DND-41 (cell line): ENCODE measurements around the gene PPIF.

Source experiments
- ATAC-seq: fragments of 200-7000 bp; cut with Tn5 transposase; 3 replicates; pipeline ENCODE4 v1.9.1; 2021; ENCODE audit warnings: low read depth; ENCODE audit not compliant: insufficient read depth
- DNase-seq: peaks from one replicate; pipeline ENCODE4 v3.0.0-alpha.2; 2020
- H2AFZ ChIP-seq: 2 replicates; pipeline ENCODE4 v1.6.0; 2012; ENCODE audit warnings: low read depth, low read length
- H3K27ac ChIP-seq: 2 replicates; pipeline ENCODE4 v1.5.1; 2012; ENCODE audit warnings: low read length, inconsistent platforms
- H3K27me3 ChIP-seq: fragments of 200-600 bp; sonication (generic); 2 replicates; pipeline ENCODE4 v1.6.0; 2012; ENCODE audit warnings: low read length, mild to moderate bottlenecking, inconsistent platforms; ENCODE audit not compliant: insufficient read depth, poor library complexity
- H3K36me3 ChIP-seq: 2 replicates; pipeline ENCODE4 v1.5.1; 2012; ENCODE audit warnings: low read length, inconsistent platforms; ENCODE audit not compliant: insufficient read depth
- H3K4me1 ChIP-seq: 2 replicates; pipeline ENCODE4 v1.5.1; 2012; ENCODE audit warnings: mild to moderate bottlenecking, low read length; ENCODE audit not compliant: insufficient read depth
- H3K4me2 ChIP-seq: 2 replicates; pipeline ENCODE4 v1.6.0; 2012; ENCODE audit warnings: mild to moderate bottlenecking, moderate library complexity, low read length, inconsistent platforms; ENCODE audit not compliant: insufficient read depth
- H3K4me3 ChIP-seq, 2 experiments: fragments of 200-600 bp in 1 of 2; shearing (Covaris generic) in 1 of 2; 2 replicates each; pipeline ENCODE4 v1.5.1; 2012 to 2016; ENCODE audit warnings: inconsistent platforms in 2 of 2, low read length in 2 of 2, mild to moderate bottlenecking in 2 of 2, low read depth in 1 of 2, moderate library complexity in 1 of 2
- H3K79me2 ChIP-seq: 2 replicates; pipeline ENCODE4 v1.6.0; 2012; ENCODE audit warnings: low read length, inconsistent platforms; ENCODE audit not compliant: insufficient read depth
- H3K9ac ChIP-seq: 2 replicates; pipeline ENCODE4 v1.6.0; 2012; ENCODE audit warnings: low read depth, mild to moderate bottlenecking, inconsistent platforms, low read length, moderate library complexity
- H3K9me3 ChIP-seq: 2 replicates; pipeline ENCODE4 v1.5.1; 2012; ENCODE audit warnings: low read length, moderate library complexity, mild to moderate bottlenecking, inconsistent platforms; ENCODE audit not compliant: insufficient read depth, severe bottlenecking
- H4K20me1 ChIP-seq: 2 replicates; pipeline ENCODE4 v1.6.0; 2012; ENCODE audit warnings: low read length; ENCODE audit not compliant: insufficient read depth
- EZH2 ChIP-seq: IDR thresholded peaks from 3 replicates; pipeline ENCODE4 v1.6.1; 2012; ENCODE audit warnings: borderline replicate concordance, low read depth, mild to moderate bottlenecking, moderate library complexity, low read length, inconsistent platforms; ENCODE audit not compliant: severe bottlenecking
- TF ChIP-seq, protein P1 (sequence below): IDR thresholded peaks from 2 replicates; pipeline ENCODE4 v1.5.1; 2012; ENCODE audit warnings: borderline replicate concordance, low read length, moderate library complexity, mild to moderate bottlenecking; ENCODE audit not compliant: poor library complexity, severe bottlenecking; ENCODE audit errors: extremely low read depth

Gene PPIF

DNA sequence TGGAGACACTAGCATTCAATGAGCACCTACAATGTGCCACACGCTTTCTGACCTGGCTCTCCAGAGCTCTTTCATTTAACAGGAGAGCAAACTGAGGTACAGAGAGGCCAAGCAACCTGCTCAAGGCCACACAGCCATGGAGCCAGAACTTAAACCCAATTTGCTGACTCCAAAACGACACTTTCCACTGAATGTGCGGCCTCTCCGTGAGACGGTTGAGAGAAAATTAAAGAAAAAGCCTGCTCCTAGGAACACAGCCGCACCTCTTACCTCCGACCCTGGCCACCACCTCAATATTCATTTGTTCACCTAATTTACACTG, 55.3 kb downstream of the PPIF start:
- H3K27me3 ChIP-seq: no peaks in the 10 kb centered on the region
- no peak overlapping the region for H3K4me2 ChIP-seq
- no peaks in the 10 kb centered on the region for H3K79me2 ChIP-seq
- ATAC-seq (no peak), DNase-seq (no peak)
- no peak overlapping the region for H2AFZ ChIP-seq
- no peak overlapping the region for H3K27ac ChIP-seq
- no peak overlapping the region for H3K9ac ChIP-seq
- no peak overlapping the region for H3K4me3 ChIP-seq
- TF ChIP-seq, protein P1, sequence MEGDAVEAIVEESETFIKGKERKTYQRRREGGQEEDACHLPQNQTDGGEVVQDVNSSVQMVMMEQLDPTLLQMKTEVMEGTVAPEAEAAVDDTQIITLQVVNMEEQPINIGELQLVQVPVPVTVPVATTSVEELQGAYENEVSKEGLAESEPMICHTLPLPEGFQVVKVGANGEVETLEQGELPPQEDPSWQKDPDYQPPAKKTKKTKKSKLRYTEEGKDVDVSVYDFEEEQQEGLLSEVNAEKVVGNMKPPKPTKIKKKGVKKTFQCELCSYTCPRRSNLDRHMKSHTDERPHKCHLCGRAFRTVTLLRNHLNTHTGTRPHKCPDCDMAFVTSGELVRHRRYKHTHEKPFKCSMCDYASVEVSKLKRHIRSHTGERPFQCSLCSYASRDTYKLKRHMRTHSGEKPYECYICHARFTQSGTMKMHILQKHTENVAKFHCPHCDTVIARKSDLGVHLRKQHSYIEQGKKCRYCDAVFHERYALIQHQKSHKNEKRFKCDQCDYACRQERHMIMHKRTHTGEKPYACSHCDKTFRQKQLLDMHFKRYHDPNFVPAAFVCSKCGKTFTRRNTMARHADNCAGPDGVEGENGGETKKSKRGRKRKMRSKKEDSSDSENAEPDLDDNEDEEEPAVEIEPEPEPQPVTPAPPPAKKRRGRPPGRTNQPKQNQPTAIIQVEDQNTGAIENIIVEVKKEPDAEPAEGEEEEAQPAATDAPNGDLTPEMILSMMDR: no peak
- TF ChIP-seq EZH2: no peak
- H4K20me1 ChIP-seq: peaks cover 8% of the 10 kb centered on the region
- H3K4me1 ChIP-seq: no peaks in the 10 kb centered on the region
- H3K9me3 ChIP-seq: no peaks in the 10 kb centered on the region
- no peaks in the 10 kb centered on the region for H3K36me3 ChIP-seq

DNA sequence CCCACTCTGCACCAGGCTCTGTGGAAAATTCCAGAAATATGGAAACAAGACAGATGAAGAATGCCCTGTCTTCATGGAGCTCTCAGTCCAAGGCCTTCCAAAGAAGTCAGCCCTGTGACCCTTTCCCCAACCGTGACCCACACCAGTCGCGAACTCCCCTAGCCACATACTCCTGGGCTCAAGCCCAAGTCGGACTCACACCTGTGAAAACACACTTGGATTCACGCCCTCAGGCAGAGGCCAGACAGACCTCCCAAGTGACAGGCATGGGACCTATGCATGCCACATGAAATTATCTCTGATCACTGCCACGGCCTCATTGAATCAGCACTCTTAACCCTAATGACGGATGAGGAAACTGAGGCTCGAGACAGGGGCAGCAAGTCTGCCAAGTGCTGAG, 55.7 kb downstream of the PPIF start:
- no peak overlapping the region for H3K4me2 ChIP-seq
- DNase-seq (no peak), ATAC-seq (no peak)
- no peak for TF ChIP-seq EZH2
- H3K79me2 ChIP-seq: no peaks in the 10 kb centered on the region
- H3K27me3 ChIP-seq: no peaks in the 10 kb centered on the region
- H2AFZ ChIP-seq: no peak overlapping the region
- H3K4me3 ChIP-seq: no peak overlapping the region
- H4K20me1 ChIP-seq: peaks cover 7% of the 10 kb centered on the region
- H3K36me3 ChIP-seq: no peaks in the 10 kb centered on the region
- H3K27ac ChIP-seq: no peak overlapping the region
- no peaks in the 10 kb centered on the region for H3K9me3 ChIP-seq
- H3K9ac ChIP-seq: no peak overlapping the region
- no peaks in the 10 kb centered on the region for H3K4me1 ChIP-seq

DNA sequence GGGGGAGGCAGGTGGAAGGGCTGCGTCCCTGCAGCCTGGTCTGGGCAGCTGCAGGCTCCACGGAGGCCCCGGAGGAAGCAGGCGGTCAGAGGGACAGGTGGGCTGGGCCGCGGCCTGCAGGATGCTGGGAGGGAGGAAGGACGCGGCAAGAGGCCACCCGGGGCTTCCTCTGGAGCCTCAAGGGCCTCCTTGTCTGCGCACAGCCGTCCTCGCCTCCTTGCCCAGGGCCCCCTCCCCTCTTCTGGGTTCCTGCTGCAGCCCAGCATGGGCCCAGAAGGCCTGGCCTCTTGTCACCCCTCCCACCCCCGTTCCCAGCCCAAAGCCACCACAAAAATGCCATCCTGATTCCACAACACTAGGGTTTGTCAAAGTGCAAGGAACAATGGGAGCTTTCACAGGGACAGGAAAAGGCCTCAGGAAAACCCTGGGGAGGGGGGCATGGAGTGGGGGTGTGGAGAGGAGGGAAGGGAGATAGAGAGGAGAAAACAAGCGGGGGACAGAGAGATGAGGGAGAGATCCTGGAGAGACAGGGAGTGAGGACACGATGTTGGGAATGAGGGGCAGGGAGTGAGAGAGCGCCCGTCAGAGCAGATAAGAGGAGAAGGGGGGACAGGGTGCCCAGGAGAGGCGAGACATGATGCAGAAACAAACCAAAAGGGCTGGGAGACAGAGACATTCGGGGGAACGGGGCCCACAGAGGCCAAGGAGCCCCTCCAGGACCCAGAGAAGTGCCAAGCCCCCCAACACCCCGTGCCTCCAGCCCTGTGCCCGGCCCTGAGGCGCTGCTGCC, 56.4 kb downstream of the PPIF start:
- H3K27ac ChIP-seq: no peak overlapping the region
- H3K9me3 ChIP-seq: no peaks in the 10 kb centered on the region
- ATAC-seq (no peak), DNase-seq (no peak)
- no peak overlapping the region for H3K9ac ChIP-seq
- H2AFZ ChIP-seq: no peak overlapping the region
- no peaks in the 10 kb centered on the region for H3K79me2 ChIP-seq
- no peak for TF ChIP-seq EZH2
- TF ChIP-seq, protein P1: no peak
- no peak overlapping the region for H3K4me3 ChIP-seq
- H4K20me1 ChIP-seq: peaks cover 3% of the 10 kb centered on the region
- H3K36me3 ChIP-seq: no peaks in the 10 kb centered on the region
- no peak overlapping the region for H3K4me2 ChIP-seq
- H3K27me3 ChIP-seq: no peaks in the 10 kb centered on the region
- H3K4me1 ChIP-seq: no peaks in the 10 kb centered on the region

DNA sequence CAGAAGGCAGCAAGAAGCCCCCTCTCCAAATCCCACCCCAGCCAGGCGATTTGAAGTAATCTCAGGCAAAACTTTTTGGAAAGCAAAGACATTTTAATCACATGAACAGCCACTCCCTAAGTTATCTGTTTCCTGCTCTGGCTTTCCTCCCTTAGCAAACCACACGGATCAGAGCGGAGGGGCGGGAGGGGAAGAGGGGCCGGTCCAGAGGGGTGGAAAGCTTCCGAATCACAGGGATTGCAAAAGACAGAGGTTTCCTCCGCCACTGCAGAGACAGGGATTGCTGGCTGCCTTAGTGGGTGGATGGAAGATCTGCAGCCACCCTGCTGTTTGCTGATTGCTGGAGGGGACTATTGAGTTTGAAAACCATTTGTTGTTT, 57.0 kb downstream of the PPIF start:
- H2AFZ ChIP-seq: no peak overlapping the region
- ATAC-seq: no peak
- H3K4me2 ChIP-seq: no peak overlapping the region
- H3K4me3 ChIP-seq: no peak overlapping the region
- no peak for TF ChIP-seq EZH2
- TF ChIP-seq, protein P1: no peak
- H3K36me3 ChIP-seq: no peaks in the 10 kb centered on the region
- H3K79me2 ChIP-seq: no peaks in the 10 kb centered on the region
- H3K4me1 ChIP-seq: no peaks in the 10 kb centered on the region
- no peak for DNase-seq
- no peaks in the 10 kb centered on the region for H3K27me3 ChIP-seq
- peaks cover 3% of the 10 kb centered on the region for H4K20me1 ChIP-seq
- no peak overlapping the region for H3K27ac ChIP-seq
- no peaks in the 10 kb centered on the region for H3K9me3 ChIP-seq
- H3K9ac ChIP-seq: no peak overlapping the region
